Glutamatergic neuron (in vitro differentiated cells): ENCODE measurements around the gene EXT2. TPM values are rescaled to one million over a fixed set of nuclear protein-coding genes. Genes with fewer than 3 reads are reported as not detected.
A peak's percentile ranks its signal among the peaks of the same experiment; 100 is the strongest.

ENCODE experiments used
- DNase-seq: peaks from one replicate; pipeline ENCODE4 v3.0.0; 2022
- H3K27ac Mint-ChIP-seq: one replicate; pipeline ENCODE4 v1.8.0; 2020; ENCODE audit warnings: mild to moderate bottlenecking, mixed read lengths, inconsistent platforms; ENCODE audit not compliant: unreplicated experiment
- H3K27me3 Mint-ChIP-seq: one replicate; pipeline ENCODE4 v1.8.0; 2020; ENCODE audit warnings: mild to moderate bottlenecking, moderate library complexity, mixed read lengths, inconsistent platforms; ENCODE audit not compliant: unreplicated experiment
- H3K36me3 Mint-ChIP-seq: one replicate; pipeline ENCODE4 v1.8.0; 2020; ENCODE audit warnings: mild to moderate bottlenecking, mixed read lengths, inconsistent platforms; ENCODE audit not compliant: unreplicated experiment
- H3K4me1 Mint-ChIP-seq: one replicate; pipeline ENCODE4 v1.8.0; 2020; ENCODE audit warnings: mild to moderate bottlenecking, low read depth, mixed read lengths, inconsistent platforms; ENCODE audit not compliant: unreplicated experiment
- H3K4me3 Mint-ChIP-seq: one replicate; pipeline ENCODE4 v1.8.0; 2020; ENCODE audit warnings: mild to moderate bottlenecking, mixed read lengths, inconsistent platforms; ENCODE audit not compliant: unreplicated experiment
- H3K9me3 Mint-ChIP-seq: one replicate; pipeline ENCODE4 v1.8.0; 2020; ENCODE audit warnings: mild to moderate bottlenecking, moderate library complexity, mixed read lengths, inconsistent platforms; ENCODE audit not compliant: unreplicated experiment
- long read RNA-seq: library from polyadenylated mRNA; unstranded; transcript quantifications from one replicate; pipeline ENCODE4 v2.0.0, GENCODE V29; 2020; ENCODE audit not compliant: unreplicated experiment
- total RNA-seq: library from RNA; stranded (reverse); fragmentation: NEBNext Ultra II Directional; extraction: Animal tissue kit (Norgen Biotek cat#: 25700); gene quantifications from one replicate; pipeline ENCODE4 v1.2.1, GENCODE V29; 2021; ENCODE audit not compliant: unreplicated experiment
- TF ChIP-seq, protein P1 (sequence below): fragments of 200-600 bp; sonication (generic); IDR thresholded peaks from one replicate; pipeline ENCODE4 v1.5.0; 2021; ENCODE audit not compliant: partially characterized antibody, unreplicated experiment

Gene EXT2
- total RNA-seq: 46.3 TPM
- long read RNA-seq, transcript EXT2-210 (14 exons, 3,136 nt): major isoform, 11 of 12 reads
- long read RNA-seq, partial matches to known transcripts: 1 of 12 reads
- long read RNA-seq, other reads (novel, unspliced or antisense): 0 of 12 reads

DNA sequence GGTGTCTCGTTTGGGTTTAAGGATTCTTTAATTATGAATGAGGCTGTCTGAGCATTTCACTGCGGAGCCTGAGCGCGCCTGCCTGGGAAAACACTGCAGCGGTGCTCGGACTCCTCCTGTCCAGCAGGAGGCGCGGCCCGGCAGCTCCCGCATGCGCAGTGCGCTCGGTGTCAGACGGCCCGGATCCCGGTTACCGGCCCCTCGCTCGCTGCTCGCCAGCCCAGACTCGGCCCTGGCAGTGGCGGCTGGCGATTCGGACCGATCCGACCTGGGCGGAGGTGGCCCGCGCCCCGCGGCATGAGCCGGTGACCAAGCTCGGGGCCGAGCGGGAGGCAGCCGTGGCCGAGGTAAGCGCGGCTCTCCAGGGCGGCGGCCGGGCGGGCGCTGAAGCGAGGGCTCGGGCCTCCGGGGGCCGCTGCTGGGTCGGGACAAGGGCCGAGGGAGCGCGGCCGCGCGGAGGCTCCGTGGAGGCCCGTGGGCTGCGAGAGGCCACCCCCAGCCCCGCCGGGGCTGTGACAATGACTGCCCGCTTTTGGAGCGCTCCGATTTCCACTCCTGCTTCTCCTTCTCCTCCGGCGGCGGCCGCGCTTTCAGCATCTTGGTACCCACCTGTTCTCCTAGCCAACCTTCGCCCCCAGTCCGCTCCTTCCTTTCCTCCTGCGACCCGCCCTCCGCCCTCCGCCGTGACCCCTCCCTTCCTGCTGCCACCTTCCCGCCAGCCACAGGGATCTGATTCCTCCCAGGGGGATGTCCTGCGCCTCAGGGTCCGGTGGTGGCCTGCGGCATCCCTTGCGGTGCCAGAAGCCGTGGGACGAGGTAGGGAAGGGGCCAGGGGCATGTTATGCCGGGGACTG, at the start of gene EXT2:
EXT2 (plus strand) TSS at position 173 of the 854 bp plus-strand sequence. CDS start 12,035 bp downstream, outside the sequence.
- H3K4me3 Mint-ChIP-seq: peak within 1 kb of the TSS; percentile 88
- TF ChIP-seq, protein P1, sequence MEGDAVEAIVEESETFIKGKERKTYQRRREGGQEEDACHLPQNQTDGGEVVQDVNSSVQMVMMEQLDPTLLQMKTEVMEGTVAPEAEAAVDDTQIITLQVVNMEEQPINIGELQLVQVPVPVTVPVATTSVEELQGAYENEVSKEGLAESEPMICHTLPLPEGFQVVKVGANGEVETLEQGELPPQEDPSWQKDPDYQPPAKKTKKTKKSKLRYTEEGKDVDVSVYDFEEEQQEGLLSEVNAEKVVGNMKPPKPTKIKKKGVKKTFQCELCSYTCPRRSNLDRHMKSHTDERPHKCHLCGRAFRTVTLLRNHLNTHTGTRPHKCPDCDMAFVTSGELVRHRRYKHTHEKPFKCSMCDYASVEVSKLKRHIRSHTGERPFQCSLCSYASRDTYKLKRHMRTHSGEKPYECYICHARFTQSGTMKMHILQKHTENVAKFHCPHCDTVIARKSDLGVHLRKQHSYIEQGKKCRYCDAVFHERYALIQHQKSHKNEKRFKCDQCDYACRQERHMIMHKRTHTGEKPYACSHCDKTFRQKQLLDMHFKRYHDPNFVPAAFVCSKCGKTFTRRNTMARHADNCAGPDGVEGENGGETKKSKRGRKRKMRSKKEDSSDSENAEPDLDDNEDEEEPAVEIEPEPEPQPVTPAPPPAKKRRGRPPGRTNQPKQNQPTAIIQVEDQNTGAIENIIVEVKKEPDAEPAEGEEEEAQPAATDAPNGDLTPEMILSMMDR: peak; percentile 93
- H3K4me1 Mint-ChIP-seq: no peaks in the 10 kb centered on the region
- peak; percentile 91 for DNase-seq
- no peak within 1 kb of the TSS for H3K27ac Mint-ChIP-seq
- H3K36me3 Mint-ChIP-seq: no peaks in the 10 kb centered on the region
- H3K9me3 Mint-ChIP-seq: peaks cover 2% of the 10 kb centered on the region
- H3K27me3 Mint-ChIP-seq: peaks cover 1% of the 10 kb centered on the region

- Mint-ChIP-seq H3K27ac (no peak overlapping the region), H3K9me3 (no peaks in the 10 kb centered on the region), H3K36me3 (no peaks in the 10 kb centered on the region), H3K27me3 (no peaks in the 10 kb centered on the region), H3K4me3 (no peak overlapping the region), H3K4me1 (no peaks in the 10 kb centered on the region)
- TF ChIP-seq, protein P1: no peak
- no peak for DNase-seq
Observed at GRCh38 chr11:44046182-44046581, 49.3 kb upstream of the EXT2 start.

GRCh38 chr11:44047298-44047697, 48.2 kb upstream of the EXT2 start:
- no peak for DNase-seq
- Mint-ChIP-seq H3K27me3 (no peaks in the 10 kb centered on the region), H3K4me3 (no peak overlapping the region), H3K9me3 (no peaks in the 10 kb centered on the region), H3K27ac (no peak overlapping the region), H3K4me1 (no peaks in the 10 kb centered on the region), H3K36me3 (no peaks in the 10 kb centered on the region)
- TF ChIP-seq, protein P1: no peak

DNA sequence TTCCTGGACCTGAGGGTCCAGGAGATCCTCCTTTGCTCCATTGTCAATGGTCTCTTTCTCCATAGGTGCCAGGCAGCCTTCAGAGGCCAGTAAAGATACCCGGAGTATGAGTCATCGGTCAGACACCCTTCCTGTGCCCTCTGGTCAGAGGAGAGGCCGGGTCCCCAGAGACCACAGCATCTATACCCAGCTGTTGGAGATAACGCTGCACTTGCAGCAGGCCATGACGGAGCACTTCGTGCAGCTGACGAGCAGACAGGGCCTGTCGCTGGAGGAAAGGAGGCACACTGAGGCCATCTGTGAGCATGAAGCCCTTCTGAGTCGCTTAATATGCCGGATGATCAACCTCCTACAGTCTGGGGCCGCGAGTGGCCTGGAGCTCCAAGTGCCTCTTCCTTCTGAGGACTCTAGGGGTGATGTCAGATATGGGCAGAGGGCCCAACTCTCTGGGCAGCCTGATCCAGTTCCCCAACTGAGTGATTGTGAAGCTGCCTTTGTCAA, 47.5 kb upstream of the EXT2 start, which contains the start of gene ACCSL:
ACCSL (plus strand) TSS at position 51 of the 501 bp plus-strand sequence; CDS start at position 107, 56 bp downstream.
- TF ChIP-seq, protein P1: no peak
- DNase-seq: no peak
- Mint-ChIP-seq H3K4me1 (no peaks in the 10 kb centered on the region), H3K27me3 (no peaks in the 10 kb centered on the region), H3K36me3 (no peaks in the 10 kb centered on the region), H3K27ac (peak within 1 kb of the TSS; percentile 59), H3K9me3 (no peaks in the 10 kb centered on the region), H3K4me3 (no peak within 1 kb of the TSS)

DNA sequence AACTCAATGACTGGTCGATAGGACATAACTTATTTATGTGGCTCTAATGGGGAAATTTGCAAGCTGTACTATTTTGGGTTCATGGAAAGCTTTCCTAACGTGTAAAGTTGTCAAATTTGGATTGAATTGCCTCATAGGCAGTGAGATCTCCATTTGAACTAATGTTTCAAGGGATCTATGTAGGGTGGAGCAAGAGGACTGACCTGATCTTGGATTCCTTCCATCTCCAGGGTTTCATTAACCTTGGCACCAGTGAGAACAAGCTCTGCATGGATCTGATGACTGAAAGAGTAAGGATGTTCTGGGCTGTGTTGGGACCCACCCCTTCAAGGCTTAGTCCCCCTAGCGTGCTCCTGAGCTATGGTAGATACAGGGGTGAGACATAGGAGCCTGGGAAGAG, 45.6 kb upstream of the EXT2 start:
- Mint-ChIP-seq H3K27ac (no peak overlapping the region), H3K9me3 (no peaks in the 10 kb centered on the region), H3K36me3 (no peaks in the 10 kb centered on the region), H3K4me3 (no peak overlapping the region), H3K4me1 (no peaks in the 10 kb centered on the region), H3K27me3 (no peaks in the 10 kb centered on the region)
- TF ChIP-seq, protein P1: no peak
- DNase-seq: no peak
